ENCODE results near the gene ZBTB20.
"Not testable (repeated sequence)": the region's sequence is repeated elsewhere in the genome, so short reads cannot be mapped to it uniquely, and the experiment has no call there.

The ZBTB20 gene

GRCh38 chr3:115110066-115110465, 37.0 kb downstream of the ZBTB20 start:
- peaks cover 25% of the 10 kb centered on the region for H3K4me1 Mint-ChIP-seq
- H3K27me3 Mint-ChIP-seq, H3K4me3 Mint-ChIP-seq, H3K9me3 Mint-ChIP-seq, H3K36me3 Mint-ChIP-seq, H3K27ac Mint-ChIP-seq: not testable (repeated sequence)

- Mint-ChIP-seq H3K4me3 (no peak overlapping the region), H3K36me3 (peaks cover 17% of the 10 kb centered on the region), H3K9me3 (no peaks in the 10 kb centered on the region), H3K27ac (no peak overlapping the region), H3K27me3 (no peaks in the 10 kb centered on the region), H3K4me1 (peaks cover 18% of the 10 kb centered on the region)
These were observed 38.5 kb downstream of the ZBTB20 start for GRCh38 chr3:115108614-115109013.

GRCh38 chr3:115102046-115102445, 45.0 kb downstream of the ZBTB20 start:
- H3K27ac Mint-ChIP-seq: peak overlapping the region; percentile 75
- peaks cover 58% of the 10 kb centered on the region for H3K4me1 Mint-ChIP-seq
- H3K9me3 Mint-ChIP-seq: no peaks in the 10 kb centered on the region
- no peak overlapping the region for H3K4me3 Mint-ChIP-seq
- no peaks in the 10 kb centered on the region for H3K27me3 Mint-ChIP-seq
- H3K36me3 Mint-ChIP-seq: peaks cover 16% of the 10 kb centered on the region

DNA sequence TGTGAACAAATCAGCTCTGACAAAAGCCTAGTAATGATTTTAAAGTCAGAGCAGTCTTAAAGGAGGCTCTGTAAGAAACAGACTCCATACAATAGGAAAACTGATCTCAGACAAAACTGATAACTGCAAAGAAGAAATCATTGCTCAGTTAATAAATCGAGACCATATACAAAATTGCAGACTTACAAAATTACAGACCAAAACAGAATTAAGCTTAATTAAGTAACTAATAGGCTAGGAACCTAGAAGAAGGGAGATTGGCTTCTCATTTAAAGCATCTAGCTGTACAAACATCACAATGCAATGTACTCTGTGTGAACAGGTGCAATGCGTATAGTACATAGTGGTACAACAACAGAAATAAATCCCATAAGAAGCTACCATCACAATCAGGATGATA, 46.3 kb downstream of the ZBTB20 start:
- peak overlapping the region; percentile 81 for H3K4me3 Mint-ChIP-seq
- no peaks in the 10 kb centered on the region for H3K27me3 Mint-ChIP-seq
- peaks cover 16% of the 10 kb centered on the region for H3K36me3 Mint-ChIP-seq
- no peaks in the 10 kb centered on the region for H3K9me3 Mint-ChIP-seq
- peaks cover 67% of the 10 kb centered on the region for H3K4me1 Mint-ChIP-seq
- H3K27ac Mint-ChIP-seq: peak overlapping the region; percentile 76

DNA sequence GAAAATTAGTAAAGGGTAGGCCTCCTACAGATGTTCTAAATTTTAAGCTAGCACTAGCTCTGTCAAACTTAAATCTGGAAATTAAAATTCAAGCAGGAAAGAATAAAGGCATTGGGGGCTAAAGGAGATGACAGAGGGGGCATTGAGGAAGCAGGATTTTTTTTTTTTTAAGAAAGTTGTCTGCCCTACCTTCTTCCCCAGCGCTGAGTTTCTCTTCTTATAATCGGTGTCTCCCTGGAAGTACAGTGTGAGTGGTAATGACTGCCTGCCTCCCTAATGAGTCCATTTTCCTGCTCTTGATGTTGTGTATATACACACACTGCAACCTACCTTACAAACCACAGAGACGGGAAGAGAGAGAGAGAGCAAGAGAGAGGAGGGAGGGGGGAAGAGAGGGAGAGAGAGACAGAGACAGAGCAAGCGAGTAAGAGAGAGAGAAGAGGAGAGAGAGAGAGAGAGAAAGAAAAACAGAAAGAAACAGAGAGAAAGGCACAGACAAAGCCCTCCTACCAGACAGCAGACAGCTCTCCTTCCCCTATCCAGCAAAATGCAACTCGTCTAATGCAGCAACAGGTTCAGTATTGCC, 47.0 kb downstream of the ZBTB20 start:
- H3K27ac Mint-ChIP-seq: peak overlapping the region; percentile 76
- H3K4me1 Mint-ChIP-seq: peaks cover 74% of the 10 kb centered on the region
- no peaks in the 10 kb centered on the region for H3K9me3 Mint-ChIP-seq
- H3K27me3 Mint-ChIP-seq: no peaks in the 10 kb centered on the region
- peak overlapping the region; percentile 81 for H3K4me3 Mint-ChIP-seq
- H3K36me3 Mint-ChIP-seq: peaks cover 16% of the 10 kb centered on the region

DNA sequence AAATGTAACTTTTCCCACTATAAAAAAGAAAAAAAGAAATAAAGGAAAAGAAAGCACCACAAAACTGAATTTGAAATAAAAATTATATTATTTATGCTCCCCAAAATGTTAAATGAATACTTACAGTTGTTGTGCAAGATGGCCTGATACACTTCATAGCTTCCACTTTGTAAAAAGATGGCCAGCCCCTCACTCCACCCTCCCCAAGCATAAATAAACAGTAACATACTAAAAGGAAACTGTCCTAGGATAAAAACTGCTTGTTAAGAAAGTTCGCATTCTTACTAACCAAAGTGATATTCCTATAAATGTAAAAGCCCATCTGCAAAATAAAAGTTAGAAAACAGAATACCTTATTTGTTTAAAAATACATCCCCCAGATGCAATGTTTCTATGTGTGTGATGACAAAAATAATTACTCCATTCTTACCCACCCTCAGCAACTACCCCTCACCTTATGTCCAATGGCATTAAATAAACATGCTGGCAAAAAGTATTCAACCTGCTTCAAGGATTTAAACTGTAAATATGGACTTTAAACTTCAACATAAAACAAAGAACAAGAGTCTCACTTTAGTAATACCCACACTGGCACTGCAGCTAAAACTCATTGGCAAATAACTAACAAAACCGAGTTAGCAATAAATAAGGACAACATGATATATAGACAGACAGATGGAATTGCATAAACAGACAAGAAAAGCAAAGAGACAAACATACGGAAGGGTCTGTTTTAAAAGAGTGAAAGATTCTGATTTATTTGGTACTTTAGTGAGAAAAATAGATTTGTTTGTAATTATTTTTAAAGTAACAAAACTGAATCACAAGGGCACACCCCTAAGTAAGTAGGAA, 47.7 kb downstream of the ZBTB20 start:
- peak overlapping the region; percentile 81 for H3K4me3 Mint-ChIP-seq
- no peaks in the 10 kb centered on the region for H3K9me3 Mint-ChIP-seq
- peaks cover 75% of the 10 kb centered on the region for H3K4me1 Mint-ChIP-seq
- H3K27me3 Mint-ChIP-seq: no peaks in the 10 kb centered on the region
- peaks cover 13% of the 10 kb centered on the region for H3K36me3 Mint-ChIP-seq
- H3K27ac Mint-ChIP-seq: peak overlapping the region; percentile 76

DNA sequence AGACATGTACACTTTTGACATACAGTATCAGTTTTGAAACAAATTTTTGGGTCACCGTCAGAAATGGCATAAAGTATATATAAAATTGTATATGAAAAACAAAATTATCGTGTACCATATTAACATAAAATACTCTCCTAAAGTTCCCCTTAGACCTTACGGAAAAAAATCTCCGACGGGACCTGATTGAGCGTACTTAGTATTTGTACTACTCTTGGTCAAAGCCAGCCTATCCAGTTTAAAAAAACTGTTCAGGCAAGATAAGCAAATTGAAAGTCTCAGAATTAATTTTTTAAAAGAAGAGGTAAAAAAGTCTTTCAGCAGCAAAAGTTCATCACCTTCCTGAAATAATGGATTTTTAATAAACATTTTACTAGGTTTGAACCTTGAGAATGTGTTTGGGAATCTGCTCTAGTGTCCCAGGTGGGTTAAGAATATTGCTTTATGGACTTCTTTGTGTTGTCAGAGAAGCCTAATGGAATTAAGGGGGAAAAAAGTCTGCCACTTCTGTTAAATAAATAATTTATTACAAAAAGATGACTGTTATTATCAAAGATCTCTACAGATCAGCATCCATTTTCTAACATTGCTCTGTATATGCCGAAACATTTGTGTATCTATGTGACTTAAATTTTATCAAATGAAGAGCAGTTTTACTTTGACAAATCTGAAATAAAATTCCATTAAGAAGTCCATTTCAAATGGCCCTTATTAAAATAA, 48.6 kb downstream of the ZBTB20 start:
- Mint-ChIP-seq H3K27ac (no peak overlapping the region), H3K27me3 (no peaks in the 10 kb centered on the region), H3K4me3 (peak overlapping the region; percentile 20), H3K36me3 (peaks cover 7% of the 10 kb centered on the region), H3K4me1 (peaks cover 82% of the 10 kb centered on the region), H3K9me3 (no peaks in the 10 kb centered on the region)

DNA sequence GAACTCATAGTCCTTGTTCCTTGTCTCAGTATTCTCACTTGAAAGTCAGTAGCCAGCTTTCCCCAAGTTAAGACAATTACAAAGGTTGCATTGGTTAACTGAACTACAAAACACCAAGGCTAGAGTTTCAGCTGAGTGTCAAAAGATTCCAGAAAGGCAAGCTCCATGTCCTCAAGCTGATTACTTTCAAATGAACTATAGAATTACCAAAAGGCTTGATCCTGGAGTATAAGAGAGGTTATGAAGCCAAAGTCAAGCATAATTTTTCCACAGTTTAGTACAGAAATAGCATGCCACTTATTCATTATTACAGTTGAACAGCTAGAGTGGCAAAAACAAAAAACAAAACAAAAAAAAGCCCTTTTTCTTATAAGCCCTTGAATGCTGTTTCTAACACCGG, 51.9 kb downstream of the ZBTB20 start:
- Mint-ChIP-seq H3K4me1 (peaks cover 76% of the 10 kb centered on the region), H3K9me3 (no peaks in the 10 kb centered on the region), H3K36me3 (no peaks in the 10 kb centered on the region), H3K27me3 (no peaks in the 10 kb centered on the region), H3K4me3 (no peak overlapping the region), H3K27ac (no peak overlapping the region)

DNA sequence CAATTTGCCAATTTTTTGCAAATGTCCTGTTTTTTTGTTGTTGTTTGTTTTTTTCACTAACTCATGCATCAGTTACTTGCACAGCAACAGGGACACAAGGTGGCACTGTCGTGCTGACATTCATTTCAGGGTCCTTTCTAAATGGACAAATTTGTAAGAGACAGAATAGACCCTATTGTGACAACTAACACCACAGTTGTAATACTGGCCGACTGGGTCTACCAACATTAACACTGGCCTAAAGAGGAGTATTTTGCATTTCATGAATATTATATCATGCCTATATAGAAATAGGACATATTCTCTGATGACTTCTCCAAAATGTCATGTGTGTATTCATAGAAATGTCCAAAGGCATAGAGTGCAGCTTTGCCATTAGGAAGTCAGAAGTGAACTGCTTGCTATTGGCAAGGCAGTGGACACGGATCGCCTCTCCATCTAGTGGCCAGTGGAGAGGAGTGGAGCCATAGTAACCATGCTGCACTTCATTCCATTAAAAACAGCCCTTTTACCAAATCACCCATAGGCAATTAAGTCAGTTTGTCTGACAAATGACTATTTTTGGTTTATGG, 54.8 kb downstream of the ZBTB20 start:
- H3K4me3 Mint-ChIP-seq: no peak overlapping the region
- peaks cover 69% of the 10 kb centered on the region for H3K4me1 Mint-ChIP-seq
- no peaks in the 10 kb centered on the region for H3K27me3 Mint-ChIP-seq
- H3K36me3 Mint-ChIP-seq: no peaks in the 10 kb centered on the region
- no peaks in the 10 kb centered on the region for H3K9me3 Mint-ChIP-seq
- no peak overlapping the region for H3K27ac Mint-ChIP-seq

GRCh38 chr3:115090712-115091111, 56.4 kb downstream of the ZBTB20 start:
- no peak overlapping the region for H3K4me3 Mint-ChIP-seq
- no peaks in the 10 kb centered on the region for H3K36me3 Mint-ChIP-seq
- H3K4me1 Mint-ChIP-seq: peaks cover 71% of the 10 kb centered on the region
- no peak overlapping the region for H3K27ac Mint-ChIP-seq
- H3K9me3 Mint-ChIP-seq: no peaks in the 10 kb centered on the region
- H3K27me3 Mint-ChIP-seq: no peaks in the 10 kb centered on the region

DNA sequence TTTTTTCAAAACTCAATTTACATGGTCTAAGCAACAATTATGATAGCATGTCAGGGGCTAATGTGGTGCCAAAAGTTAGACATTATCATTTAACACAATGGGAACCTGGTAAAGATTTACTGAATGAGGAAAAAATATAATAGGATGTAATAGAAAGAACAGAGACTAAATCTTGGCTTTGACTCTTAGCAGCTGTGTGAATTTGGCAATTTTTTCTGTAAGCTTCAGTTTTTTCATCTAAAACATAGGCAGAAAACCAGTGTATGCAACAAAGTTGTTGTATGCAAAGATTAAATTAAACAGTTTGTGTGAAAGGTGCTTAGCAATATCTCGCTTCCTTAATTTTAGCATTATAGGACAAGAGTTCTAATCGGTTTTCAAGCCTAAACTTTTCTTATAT, 57.6 kb downstream of the ZBTB20 start:
- Mint-ChIP-seq H3K9me3 (no peaks in the 10 kb centered on the region), H3K4me3 (no peak overlapping the region), H3K4me1 (peaks cover 75% of the 10 kb centered on the region)

GRCh38 chr3:115087512-115087911, 59.6 kb downstream of the ZBTB20 start:
- Mint-ChIP-seq H3K9me3 (no peaks in the 10 kb centered on the region), H3K4me1 (peaks cover 73% of the 10 kb centered on the region), H3K36me3 (peaks cover 5% of the 10 kb centered on the region), H3K27ac (no peak overlapping the region), H3K27me3 (no peaks in the 10 kb centered on the region), H3K4me3 (no peak overlapping the region)

More for the DNA sequence above, 57.6 kb downstream of the ZBTB20 start:
- Mint-ChIP-seq H3K27ac (no peak overlapping the region), H3K27me3 (no peaks in the 10 kb centered on the region), H3K36me3 (peaks cover 3% of the 10 kb centered on the region)

- no peaks in the 10 kb centered on the region for H3K9me3 Mint-ChIP-seq
- no peak overlapping the region for H3K4me3 Mint-ChIP-seq
- H3K27me3 Mint-ChIP-seq: no peaks in the 10 kb centered on the region
- H3K36me3 Mint-ChIP-seq: peaks cover 5% of the 10 kb centered on the region
- H3K27ac Mint-ChIP-seq: no peak overlapping the region
- H3K4me1 Mint-ChIP-seq: peaks cover 69% of the 10 kb centered on the region
These were observed 60.7 kb downstream of the ZBTB20 start for GRCh38 chr3:115086344-115086743.

- H3K4me3 Mint-ChIP-seq: no peak overlapping the region
- peaks cover 5% of the 10 kb centered on the region for H3K36me3 Mint-ChIP-seq
- H3K9me3 Mint-ChIP-seq: no peaks in the 10 kb centered on the region
- peaks cover 74% of the 10 kb centered on the region for H3K4me1 Mint-ChIP-seq
- no peaks in the 10 kb centered on the region for H3K27me3 Mint-ChIP-seq
- H3K27ac Mint-ChIP-seq: no peak overlapping the region
These were observed 61.8 kb downstream of the ZBTB20 start for GRCh38 chr3:115085197-115085865.

GRCh38 chr3:115084686-115085085, 62.4 kb downstream of the ZBTB20 start:
- H3K27me3 Mint-ChIP-seq: no peaks in the 10 kb centered on the region
- H3K9me3 Mint-ChIP-seq: no peaks in the 10 kb centered on the region
- no peak overlapping the region for H3K27ac Mint-ChIP-seq
- peaks cover 77% of the 10 kb centered on the region for H3K4me1 Mint-ChIP-seq
- H3K36me3 Mint-ChIP-seq: peaks cover 5% of the 10 kb centered on the region
- no peak overlapping the region for H3K4me3 Mint-ChIP-seq
